HT1080 (cell line): ENCODE measurements around the gene FICD. TPM values are rescaled to one million over a fixed set of nuclear protein-coding genes. Genes with fewer than 3 reads are reported as not detected.
A peak's percentile ranks its signal among the peaks of the same experiment; 100 is the strongest.
"Not testable (repeated sequence)": the region's sequence is repeated elsewhere in the genome, so short reads cannot be mapped to it uniquely, and the experiment has no call there.

Experiments
- DNase-seq: peaks from one replicate; pipeline ENCODE4 v3.0.0-alpha.2; 2015; ENCODE audit warnings: low read depth
- polyA plus RNA-seq, 2 experiments: library from polyadenylated mRNA; depleted of rRNA; stranded (reverse); fragments of >200 nt; gene quantifications; 2 replicates each; pipeline ENCODE4 v1.2.3, GENCODE V29; 2015
- total RNA-seq: library from RNA; depleted of rRNA; stranded (reverse); fragments of >200 nt; shearing (Covaris generic); gene quantifications from 2 replicates; pipeline ENCODE4 v1.2.3, GENCODE V29; 2014; rRNA removed

Gene FICD
- total RNA-seq = 4.7 and 5.3 TPM in 2 replicates
- 2.3 and 4.0 TPM in 2 replicates for polyA plus RNA-seq (2015; cell fraction: cytosol; rRNA removed)
- 3.5 and 4.6 TPM in 2 replicates for polyA plus RNA-seq (2015; cell fraction: nucleus; rRNA removed)

DNA sequence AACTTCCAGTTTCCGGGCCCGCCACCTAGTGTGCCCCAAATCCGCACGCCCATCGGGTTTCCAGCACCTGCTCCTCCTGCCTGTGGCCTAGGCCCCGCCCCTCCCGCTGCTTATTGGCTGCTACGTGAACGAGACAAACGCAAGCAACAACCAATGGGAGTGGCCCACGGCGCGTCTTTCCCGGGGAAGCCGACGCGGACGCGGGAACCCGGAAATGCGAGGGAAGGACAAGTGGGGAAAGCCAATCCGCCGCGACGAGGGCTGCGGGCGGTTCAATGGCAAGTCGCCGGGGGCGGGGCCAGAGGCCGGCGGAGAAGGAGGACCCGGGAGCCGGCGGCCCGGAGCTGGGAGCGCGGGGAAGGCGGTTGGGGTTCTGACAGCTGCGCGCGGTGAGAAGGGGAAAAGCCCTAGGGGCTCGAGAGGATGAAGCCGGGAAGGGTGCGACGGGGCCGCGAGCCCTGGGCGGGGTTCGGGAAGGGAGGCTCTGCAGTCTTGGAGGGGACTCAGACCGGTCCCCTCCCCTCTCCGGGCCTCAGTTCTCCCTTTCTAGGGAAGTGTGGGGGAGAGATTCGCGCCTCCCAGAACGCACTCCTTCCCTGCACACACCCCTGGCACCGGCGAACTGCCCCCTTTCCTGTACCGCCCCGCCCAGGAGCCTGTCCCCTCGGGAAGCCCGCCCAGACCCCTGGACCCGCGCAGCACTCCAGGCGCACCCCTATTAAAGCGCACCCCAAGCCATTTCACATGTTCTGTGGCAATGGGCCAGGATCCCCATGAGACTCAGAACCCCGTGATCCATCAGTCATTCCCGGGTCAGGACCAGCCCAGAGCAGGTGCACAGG lies at the start of gene FICD:
Gene FICD, plus strand, starts transcription at position 305 of the 842 bp plus-strand sequence. CDS start 1,696 bp downstream, outside the sequence.
- DNase-seq = peak; percentile 99

DNA sequence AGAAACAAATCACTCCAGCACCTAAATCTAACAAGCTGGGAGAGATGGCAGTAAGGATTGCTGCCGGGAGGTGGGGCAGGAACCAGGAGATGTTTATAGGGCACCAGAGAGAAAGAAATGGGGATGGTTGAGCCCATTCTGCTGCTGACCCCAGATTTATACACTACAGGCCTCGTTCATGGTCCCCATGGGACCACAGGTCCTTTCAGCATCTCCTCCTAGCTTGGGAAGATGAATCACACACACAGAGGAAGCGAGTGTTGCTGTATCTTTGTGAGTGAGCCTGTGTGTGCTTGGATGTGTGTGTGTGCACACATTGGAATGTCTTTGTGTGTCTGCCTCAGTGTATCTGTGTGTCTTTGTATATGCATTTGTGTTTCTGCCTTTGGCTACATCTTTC lies 49.7 kb upstream of the FICD start:
- DNase-seq = no peak

DNA sequence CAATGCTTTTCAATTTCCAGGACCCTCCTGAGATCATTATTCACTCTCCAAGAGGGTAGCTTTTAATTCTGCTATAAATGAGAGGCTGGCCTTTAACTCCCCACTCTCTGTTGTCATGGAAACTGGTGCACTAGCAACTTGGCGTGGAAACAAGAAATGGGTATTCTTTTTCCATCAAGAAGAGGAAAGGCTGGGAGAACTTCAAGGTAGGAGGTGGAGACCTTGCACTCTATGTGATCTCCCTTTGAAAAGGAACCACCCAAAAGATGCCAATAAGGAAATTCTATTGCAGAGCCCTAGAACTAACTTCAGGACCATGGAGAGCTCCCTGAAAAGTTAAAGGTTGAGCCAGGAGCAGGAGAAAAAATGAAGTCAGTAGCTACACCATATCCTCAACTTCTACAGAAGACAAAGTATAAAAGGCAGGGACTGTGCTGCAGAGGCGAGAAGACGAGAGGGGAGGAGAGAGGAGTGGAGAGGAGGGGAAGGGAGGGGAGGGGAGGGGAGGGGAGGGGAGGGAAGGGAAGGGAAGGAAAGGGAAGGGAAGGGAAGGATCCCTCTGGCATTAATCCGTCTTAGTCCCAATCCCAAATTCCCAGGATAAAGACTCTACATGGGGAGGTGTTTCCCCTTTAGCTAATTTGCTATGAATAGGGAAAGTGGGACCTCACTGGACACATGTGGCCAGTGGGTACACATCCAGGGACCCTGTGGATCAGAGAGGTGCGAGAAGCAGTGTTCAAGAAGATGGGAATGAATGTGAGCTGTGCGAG lies 46.7 kb upstream of the FICD start:
- no peak for DNase-seq

DNA sequence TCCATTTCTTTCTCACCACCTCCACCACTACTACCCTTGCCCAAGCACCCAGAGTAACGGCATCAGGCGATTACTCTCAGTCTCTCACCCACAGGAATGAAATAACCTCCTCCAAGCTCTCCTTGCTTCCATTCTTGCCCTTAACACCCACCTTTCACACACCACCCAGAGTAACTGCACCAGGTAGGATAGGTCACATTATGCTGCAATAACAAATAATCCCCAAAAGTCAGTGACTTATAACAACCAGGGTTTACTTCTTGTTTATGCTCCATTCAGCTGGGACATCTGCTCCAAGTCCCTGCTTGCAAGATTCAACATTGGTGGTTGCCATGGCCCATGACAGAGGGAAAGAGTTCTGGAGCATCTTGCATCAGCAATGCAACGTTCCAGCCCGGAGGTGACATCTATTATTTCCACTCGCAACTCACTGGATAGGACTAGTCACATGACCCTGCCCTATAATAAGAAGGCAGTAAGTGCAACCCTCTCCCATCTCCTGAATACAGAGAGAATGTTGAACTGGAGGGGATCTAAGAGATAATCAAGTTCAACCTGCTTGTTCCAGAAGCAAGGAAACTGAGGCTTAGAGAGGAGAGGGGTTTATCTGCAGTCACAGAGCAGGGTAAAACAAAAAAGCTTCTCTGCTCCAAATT lies 41.5 kb upstream of the FICD start:
- no peak for DNase-seq

DNA sequence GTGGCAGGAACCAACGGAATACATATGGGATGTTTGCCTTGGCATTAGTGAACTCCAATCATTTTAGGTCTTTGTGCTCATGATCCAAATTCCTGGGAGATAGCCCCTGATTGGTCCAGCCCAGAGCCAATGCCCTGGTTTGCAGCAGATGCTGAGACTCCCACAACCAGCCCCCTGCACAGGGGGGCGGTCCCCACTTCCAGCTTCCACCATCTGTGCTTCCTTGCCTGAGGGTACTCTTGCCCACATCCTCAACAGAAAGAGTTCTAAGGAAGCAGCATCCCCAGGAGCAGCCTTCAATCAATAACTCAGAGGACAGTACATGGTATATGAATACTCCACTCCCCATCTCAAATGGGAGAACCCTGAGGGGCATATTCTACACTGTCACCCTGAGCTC lies 39.7 kb upstream of the FICD start:
- no peak for DNase-seq

DNA sequence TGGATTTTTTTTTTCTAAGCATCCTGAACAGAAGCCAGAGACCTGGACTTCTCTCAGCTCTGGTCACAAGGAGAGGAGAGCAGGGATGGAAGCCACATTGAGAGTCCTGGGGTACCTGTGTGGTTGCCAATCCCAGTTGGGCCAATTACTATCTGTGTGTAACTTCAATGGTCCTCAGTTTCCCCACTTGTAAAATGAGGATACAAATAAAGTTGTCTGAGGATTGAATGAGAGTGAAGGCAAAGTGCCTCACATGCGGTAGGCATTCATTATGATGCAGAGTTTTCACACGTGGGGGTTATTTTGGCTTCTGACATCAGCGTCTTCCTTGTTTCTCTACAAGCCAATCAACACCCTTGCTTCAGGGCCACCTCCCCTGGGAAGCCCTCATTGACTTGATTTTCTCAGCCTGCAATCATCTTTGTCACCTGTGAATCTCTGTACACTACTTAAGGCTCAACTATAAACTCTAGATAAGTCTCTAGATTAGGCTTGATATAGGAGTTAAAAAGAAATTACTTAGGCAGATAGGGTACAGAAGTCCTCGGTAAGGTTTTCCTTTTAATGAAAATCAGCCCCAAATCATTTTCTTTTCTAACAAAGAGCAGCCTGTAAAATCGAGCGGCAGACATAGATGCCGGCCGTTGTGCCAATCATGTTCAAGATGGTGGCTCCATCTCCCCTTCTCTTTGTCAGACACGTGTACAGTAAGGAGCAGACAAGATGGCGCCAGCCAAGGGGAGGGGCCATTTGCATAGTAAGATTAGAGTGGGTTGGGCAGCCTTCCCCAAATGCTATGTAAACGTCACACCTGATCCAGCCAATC lies 37.8 kb upstream of the FICD start:
- peak; percentile 37 for DNase-seq

DNA sequence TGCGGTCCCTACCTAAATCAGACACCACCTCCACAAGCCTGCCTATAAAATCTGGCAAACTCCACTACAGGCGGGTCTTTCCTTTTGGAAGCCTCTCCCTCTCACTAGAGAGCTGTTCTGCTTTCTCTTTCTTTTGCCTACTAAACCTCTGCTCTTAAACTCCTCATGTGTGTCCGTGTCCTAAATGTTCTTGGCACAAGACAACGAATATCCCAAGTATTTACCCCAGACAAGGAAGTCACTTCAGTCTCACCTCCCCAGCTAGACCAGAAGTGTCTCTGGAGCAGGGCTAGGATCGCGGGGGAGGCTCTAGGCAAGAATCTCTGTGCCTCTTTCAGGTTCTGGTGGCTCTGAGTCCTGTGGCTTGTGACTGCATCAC lies 37.2 kb upstream of the FICD start:
- DNase-seq = no peak

DNA sequence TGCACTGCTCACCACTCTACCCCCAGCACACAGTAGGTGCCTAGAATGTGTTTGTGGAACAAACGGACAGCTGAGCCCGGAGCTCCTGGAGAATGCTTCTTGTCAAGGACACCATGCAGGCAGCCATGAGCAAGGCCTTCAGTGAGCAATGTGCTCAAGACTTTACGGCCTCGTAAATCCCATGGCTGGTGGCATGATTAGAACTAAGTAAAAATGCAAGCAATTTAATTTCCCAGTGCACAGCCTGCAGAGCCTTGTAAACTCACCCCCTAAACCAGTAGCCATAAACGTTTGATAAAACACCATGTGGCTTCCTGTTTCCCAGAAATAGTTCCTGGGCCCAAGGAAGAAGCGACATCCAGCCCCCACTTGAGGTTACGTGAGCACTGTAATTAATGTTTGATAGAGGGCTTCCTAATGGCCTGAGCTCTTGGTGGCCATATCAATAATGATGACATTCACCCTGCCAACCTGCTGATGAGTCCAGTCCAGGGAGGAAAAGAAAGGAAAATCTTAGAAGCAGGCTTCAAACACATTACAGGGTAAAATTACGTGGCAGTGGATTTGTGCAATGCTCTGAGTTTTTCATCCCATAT lies 36.4 kb upstream of the FICD start:
- no peak for DNase-seq

DNA sequence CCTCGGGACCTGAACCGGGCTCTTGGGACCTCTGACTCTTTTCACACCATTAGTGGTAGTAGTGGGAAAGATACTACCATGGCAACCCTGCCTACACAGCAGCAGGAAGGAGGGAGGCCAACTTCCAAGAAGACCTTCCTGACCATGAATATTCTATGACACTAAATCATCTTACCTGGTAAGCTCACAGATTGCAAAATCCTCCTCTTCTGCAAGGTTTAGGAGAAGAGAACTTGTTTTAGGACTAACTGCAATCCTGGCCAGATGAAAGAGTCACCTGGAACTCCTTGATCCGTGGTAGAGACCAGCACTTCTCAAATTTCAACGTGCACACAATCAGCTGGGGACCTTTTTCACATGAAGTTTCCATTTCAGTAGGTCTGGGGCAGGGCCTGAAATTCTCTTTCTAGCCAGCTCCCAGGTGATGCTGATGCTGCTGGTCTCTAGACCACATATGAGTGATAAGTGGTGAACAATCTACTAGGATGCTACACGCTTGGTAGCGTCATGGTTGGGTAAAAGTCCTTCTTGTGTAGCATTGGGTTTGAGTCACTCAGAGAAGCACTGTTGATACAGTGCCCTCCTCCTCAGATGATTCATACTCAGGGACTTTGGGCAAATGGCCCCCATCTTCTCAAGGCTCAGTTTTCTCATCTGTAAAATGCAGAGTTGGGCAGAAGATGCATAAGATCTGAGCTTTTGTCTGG lies 35.6 kb upstream of the FICD start:
- DNase-seq = peak; percentile 63

DNA sequence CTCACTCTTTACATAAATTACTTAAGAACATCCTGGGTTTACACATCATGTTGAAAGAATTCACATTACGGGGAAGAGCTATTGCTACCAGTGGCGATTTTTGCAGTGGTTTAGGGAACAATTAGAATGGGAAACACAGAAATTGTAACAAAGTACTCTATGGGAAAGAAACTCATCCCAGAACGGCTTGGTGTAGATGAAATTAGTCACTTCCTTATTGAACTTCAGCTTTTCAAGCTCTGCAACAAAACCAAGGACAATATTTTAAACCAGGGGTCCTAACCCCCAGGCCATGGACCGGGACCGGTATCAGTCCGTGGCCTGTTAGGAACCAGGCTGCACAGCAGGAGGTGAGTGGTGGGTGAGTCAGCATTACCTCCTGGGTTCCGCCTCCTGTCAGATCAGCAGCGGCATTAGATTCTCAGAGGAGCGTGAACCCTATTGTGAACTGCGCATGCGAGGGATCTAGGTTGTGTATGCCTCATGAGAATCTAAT lies 32.3 kb upstream of the FICD start:
- peak; percentile 89 for DNase-seq

DNA sequence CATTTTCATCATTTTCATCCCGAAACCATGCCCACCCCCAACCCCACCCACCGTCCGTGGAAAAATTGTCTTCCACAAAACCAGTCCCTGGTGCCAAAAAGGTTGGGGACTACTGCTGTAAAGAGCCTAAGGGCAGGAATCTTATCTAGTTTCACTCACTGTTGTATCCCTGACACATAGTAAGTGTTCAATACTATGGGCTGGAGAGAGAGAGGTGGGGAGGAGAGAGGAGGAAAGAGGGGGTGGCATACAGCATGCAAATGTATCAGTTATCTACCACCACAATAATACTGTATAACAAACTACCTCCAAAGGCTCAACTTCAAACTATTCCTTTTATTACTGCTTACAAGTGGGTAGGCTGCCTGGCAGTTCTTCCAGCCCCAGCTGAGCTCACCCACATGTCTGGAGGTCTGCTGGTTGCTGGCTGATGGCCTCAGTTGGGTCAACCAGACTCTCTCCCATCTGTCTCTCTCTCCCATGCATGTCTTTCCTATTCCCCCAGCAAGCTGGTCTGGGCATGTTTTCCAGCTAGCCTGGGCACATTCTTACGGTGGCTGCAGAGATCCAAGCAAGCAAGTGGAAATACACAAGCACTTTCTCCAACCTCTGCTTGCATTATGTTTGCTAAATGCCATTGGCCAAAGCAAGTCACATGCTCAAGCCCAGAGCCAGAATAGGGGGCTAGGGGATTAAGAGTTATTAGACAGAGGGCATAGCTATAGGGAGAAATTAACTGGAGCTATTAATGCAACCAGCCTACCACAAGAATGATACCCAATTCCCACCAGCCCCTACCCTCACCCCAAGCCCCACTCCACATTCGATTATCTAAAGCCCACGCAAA lies 31.6 kb upstream of the FICD start:
- no peak for DNase-seq

DNA sequence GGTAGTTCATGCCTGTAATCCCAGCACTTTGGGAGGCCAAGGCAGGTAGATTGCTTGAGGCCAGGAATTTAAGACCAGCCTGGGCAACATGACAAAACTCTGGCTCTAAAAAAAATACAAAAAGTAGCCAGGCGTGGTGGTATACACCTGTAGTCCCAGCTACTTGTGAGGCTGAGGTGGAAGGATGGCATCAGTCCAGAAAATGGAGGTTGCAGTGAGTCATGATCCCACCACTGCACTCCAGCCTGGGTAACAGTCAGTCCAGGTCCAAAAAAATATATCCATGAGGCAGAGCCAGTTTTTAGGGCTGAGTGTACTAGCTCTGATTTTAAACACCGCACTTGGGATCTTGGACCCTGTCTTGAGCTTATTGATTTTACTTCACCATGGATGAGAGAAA lies 30.6 kb upstream of the FICD start:
- DNase-seq = peak; percentile 56

DNA sequence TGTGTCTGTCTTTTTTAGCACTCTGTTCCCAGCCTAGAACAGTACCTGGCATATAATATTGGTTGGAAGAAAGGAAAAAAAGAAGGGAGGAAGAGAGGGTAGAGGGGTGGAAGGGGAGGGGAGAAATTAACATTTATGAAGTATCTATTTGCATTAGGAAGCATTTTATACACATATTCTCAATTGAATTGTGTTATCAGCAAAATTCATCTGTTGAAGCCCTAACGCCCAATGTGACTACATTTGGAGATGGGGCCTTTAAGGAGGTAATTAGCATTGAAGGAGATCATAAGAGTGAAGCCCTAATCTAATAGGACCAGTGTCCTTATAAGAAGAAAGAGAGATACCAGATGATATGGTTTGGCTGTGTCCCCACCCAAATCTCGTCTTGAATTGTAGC lies 30.2 kb upstream of the FICD start:
- DNase-seq = no peak

DNA sequence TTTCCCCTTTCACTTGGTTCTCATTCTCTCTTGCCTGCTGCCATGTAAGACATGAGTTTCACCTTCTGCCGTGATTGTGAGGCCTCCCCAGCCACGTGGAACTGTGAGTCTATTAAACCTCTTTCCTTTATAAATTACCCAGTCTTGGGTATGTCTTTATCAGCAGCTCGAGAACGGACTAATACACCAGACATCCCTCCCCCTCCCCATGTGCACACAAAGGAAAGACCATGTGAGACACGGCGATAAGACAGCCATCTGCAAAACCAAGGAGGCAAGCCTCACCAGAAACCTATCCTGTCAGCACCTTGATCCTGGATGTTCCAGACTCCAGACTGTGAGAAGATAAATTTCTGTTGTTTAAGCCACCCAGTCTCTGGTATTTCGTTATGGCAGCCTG lies 29.7 kb upstream of the FICD start:
- DNase-seq = not testable (repeated sequence)

DNA sequence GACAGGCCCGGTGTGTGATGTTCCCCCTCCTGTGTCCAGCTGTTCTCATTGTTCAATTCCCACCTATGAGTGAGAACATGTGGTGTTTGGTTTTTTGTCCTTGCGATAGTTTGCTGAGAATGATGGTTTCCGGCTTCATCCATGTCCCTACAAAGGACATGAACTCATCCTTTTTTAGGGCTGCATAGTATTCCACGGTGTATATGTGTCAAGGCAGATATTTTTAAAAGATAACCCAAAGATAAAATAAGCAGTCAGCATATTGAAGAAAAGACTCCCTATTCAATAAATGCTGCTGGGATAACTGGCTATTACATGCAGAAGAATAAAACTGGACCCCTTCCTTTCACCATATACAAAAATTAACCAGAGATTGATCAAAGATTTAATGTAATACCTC lies 28.0 kb upstream of the FICD start:
- not testable (repeated sequence) for DNase-seq

DNA sequence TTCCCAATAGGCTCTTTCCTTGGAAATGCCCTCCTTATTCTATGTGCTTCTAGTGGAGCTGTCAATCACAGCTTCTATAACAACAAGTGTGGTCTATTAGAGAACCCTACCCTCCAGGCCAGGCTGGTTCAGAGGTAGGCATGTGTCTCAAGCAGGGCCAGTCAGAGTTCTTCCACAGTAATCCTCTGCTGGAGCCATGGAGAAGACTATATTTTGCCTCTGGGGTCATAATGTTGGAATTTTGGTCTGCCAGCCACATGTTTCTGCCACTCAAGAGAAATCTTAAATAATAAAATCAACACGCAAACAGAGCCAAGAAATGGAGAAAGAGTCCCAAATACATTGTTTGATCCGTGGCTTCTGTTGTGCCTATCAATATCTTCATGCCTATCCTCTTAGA lies 23.8 kb upstream of the FICD start:
- DNase-seq = no peak

DNA sequence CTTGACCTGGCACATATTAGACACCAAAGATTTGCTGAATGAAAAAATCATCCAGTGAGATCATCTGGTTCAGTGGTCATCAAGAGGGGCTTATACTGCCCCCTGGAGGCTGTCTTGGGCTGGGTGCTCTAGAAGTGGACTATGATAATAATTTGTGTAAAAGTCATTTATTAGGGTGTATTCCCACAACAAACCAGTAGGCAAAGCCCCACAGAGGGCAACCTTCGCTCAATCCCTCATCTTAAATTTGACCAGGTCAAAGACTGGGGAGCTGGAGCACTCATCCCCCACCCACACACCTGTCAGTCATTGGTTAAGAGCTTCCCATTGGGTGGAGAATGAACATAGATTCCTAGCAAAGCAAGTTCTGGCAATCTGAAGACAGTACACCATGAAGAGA lies 20.0 kb upstream of the FICD start:
- DNase-seq = peak; percentile 52

DNA sequence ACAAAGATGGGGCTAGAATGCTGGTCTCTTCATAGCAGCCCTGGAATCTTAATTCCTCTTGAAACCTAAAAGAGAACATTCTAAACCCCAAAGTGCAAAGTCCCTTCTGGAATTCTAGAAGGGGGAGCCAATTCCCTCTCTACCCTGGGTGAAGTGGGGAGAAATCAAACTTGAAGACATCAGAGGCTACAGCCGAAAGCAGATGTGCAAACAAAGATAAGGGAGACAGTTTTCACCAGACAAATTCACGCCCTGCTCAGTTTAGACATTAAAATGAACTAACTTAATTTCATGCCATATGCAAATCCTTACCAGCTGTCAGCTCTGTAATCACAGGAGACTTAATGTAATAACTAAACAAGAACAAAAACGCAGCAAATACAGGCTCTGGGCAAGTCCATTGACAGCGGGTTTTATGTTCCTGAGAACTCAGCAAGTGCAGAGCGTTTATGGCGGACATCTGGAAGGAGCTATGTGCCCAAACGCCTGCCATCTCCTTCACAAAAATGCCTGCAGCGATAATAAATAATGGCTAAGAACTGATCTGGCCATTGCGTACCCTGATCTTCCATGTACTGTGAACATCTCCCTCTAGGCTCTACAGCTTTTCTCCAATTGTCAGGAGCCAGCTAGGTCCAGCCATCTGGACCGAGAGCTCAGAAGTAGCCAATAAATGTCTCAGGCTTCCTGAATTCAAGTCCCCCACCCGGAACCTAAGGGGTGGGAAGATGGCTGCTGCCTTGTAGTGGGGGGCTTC lies 19.1 kb upstream of the FICD start:
- no peak for DNase-seq
